ENCODE data around the gene SHCBP1.

DNA sequence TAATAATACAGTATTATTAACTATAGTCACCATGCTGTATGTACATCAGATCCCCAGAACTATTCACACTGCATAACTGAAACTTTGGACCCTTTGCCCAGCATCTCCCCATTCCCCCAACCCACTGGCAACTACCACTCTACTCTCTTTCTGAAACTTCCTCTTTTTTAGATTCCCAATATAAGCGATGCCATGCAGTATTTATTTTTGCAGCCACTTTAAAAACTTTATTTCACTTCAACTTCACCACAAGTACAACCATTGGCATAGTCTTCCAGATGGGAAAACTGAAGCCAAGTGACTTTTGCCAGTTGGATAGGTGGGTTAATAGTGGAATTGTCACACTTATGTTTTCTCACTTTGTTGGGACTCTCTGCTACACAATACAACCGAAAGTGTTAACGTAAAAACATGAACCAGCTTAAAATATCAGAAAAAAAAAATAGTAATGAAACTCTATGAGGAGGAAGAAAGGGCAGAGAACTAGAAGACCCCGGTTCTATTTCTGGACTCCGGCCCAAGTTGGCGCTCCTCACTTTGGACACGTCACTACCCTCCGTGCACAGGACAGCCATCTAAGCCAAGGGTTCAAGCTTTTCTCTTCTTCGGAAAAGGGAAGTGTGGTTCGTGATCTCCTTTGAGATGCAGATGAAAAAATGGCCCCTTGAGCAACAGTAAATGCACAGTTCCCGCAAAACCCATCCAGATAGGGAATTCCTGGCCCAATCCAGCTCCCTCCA lies 743 bp downstream of the SHCBP1 start:
- TF ChIP-seq, protein P1, sequence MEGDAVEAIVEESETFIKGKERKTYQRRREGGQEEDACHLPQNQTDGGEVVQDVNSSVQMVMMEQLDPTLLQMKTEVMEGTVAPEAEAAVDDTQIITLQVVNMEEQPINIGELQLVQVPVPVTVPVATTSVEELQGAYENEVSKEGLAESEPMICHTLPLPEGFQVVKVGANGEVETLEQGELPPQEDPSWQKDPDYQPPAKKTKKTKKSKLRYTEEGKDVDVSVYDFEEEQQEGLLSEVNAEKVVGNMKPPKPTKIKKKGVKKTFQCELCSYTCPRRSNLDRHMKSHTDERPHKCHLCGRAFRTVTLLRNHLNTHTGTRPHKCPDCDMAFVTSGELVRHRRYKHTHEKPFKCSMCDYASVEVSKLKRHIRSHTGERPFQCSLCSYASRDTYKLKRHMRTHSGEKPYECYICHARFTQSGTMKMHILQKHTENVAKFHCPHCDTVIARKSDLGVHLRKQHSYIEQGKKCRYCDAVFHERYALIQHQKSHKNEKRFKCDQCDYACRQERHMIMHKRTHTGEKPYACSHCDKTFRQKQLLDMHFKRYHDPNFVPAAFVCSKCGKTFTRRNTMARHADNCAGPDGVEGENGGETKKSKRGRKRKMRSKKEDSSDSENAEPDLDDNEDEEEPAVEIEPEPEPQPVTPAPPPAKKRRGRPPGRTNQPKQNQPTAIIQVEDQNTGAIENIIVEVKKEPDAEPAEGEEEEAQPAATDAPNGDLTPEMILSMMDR (IDR thresholded peaks at IDR 0.05) = no peak
- TF ChIP-seq POLR2A (IDR thresholded peaks at IDR 0.05) = no peak

All from uterus (tissue), 2 donors.